Caco-2 (cell line): Measurements from ENCODE around the gene GJA5. TPM values are rescaled to one million over a fixed set of nuclear protein-coding genes. Genes with fewer than 3 reads are reported as not detected.

Experiments
- BruUV-seq: library from RNA; stranded (reverse); fragments of 400-500 nt; replicated peaks from 2 replicates; lab custom pipeline; 2021; lab: Mats Ljungman, UMichigan
- CTCF ChIA-PET: fragments of 300-600 bp; sonication (Branson Sonifier 250); formaldehyde crosslinking; loops from one replicate; lab custom pipeline; 2022; ENCODE audit warnings: antibody characterized with exemption; lab: Charles Lee
- POLR2A ChIA-PET: fragments of 300-600 bp; sonication (Branson Sonifier 250); formaldehyde crosslinking; loops from one replicate; lab custom pipeline; 2022; ENCODE audit warnings: antibody characterized with exemption; lab: Charles Lee
- DNase-seq, 2 experiments: peaks; one replicate each; pipeline versions ENCODE4 v3.0.0 to v3.0.0-alpha.2; 2020 to 2022
- H3K27me3 ChIP-seq: replicated peaks from 2 replicates; pipeline ENCODE4 v1.6.0; 2011; ENCODE audit warnings: low read length; ENCODE audit not compliant: control insufficient read depth, insufficient read depth
- H3K36me3 ChIP-seq: 2 replicates; pipeline ENCODE4 v1.5.1; 2011; ENCODE audit warnings: low read length; ENCODE audit not compliant: control insufficient read depth, insufficient read depth
- H3K4me1 ChIP-seq: fragments of 250-450 bp; sonication (Bioruptor Pico); 2 replicates; pipeline ENCODE4 v1.5.1; 2020; ENCODE audit warnings: mild to moderate bottlenecking
- H3K4me3 ChIP-seq: 2 replicates; pipeline ENCODE4 v1.5.1; 2011; ENCODE audit warnings: low read depth, mild to moderate bottlenecking, control low read depth, low read length
- H3K9me3 ChIP-seq: fragments of 250-450 bp; sonication (Bioruptor Pico); 2 replicates; pipeline ENCODE4 v1.5.1; 2020; ENCODE audit warnings: mild to moderate bottlenecking, moderate library complexity
- H3K27ac Mint-ChIP-seq: one replicate; pipeline ENCODE4 v1.8.0; 2022; ENCODE audit warnings: mixed read lengths; ENCODE audit not compliant: unreplicated experiment
- H3K27me3 Mint-ChIP-seq: one replicate; pipeline ENCODE4 v1.8.0; 2022; ENCODE audit warnings: mixed read lengths; ENCODE audit not compliant: insufficient read depth, unreplicated experiment
- H3K36me3 Mint-ChIP-seq: one replicate; pipeline ENCODE4 v1.8.0; 2022; ENCODE audit warnings: mild to moderate bottlenecking, mixed read lengths; ENCODE audit not compliant: insufficient read depth, unreplicated experiment
- H3K4me1 Mint-ChIP-seq: one replicate; pipeline ENCODE4 v1.8.0; 2022; ENCODE audit warnings: low read depth, mixed read lengths; ENCODE audit not compliant: unreplicated experiment
- H3K4me3 Mint-ChIP-seq: one replicate; pipeline ENCODE4 v1.8.0; 2022; ENCODE audit warnings: mild to moderate bottlenecking, moderate library complexity, mixed read lengths; ENCODE audit not compliant: unreplicated experiment
- H3K9me3 Mint-ChIP-seq: one replicate; pipeline ENCODE4 v1.8.0; 2022; ENCODE audit warnings: mixed read lengths; ENCODE audit not compliant: unreplicated experiment
- CTCF ChIP-seq, 2 experiments: fragments of 200-600 bp in 1 of 2; IDR thresholded peaks; 1 replicate in 1 of 2; 2 replicates in 1 of 2; pipeline versions ENCODE4 v1.5.1 to v1.8.0; 2011 to 2022; ENCODE audit warnings: antibody characterized with exemption in 1 of 2, control low read depth in 1 of 2, inconsistent platforms in 1 of 2, low read depth in 1 of 2, low read length in 1 of 2, mild to moderate bottlenecking in 1 of 2, moderate library complexity in 1 of 2; ENCODE audit not compliant: insufficient read depth in 1 of 2, severe bottlenecking in 1 of 2, unreplicated experiment in 1 of 2
- intact Hi-C: fragments of 100-400 bp; cut with micrococcal nuclease; formaldehyde crosslinking; loops from one replicate; pipeline ENCODE4 v1.10.0; 2022; ENCODE audit not compliant: unreplicated experiment
- total RNA-seq: library from RNA; stranded (reverse); gene quantifications from 2 replicates; pipeline ENCODE4 v1.2.3, GENCODE V29; 2022

Gene GJA5
- total RNA-seq, 1 experiment from 2014 or later, result 0.75 TPM

DNA sequence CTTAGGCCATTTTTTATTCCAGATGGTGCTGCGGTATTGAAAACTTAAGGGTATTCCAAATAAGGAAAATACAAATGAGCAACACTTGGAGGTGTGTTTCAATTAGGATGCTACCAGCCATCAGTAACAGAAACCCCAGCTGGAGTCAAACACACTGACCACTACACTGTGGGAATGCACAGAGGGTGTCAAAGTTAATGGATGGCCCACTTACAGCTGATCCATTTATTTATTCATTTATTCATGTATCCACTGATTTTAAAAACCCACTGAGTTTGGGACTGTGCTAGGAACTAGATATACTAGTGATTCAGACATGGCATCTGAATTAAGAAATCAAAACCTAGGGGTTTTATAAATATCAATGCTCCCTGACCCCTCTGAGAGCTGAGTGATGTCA lies 24.5 kb upstream of the GJA5 start:
- Mint-ChIP-seq H3K4me1 (no peaks in the 10 kb centered on the region), H3K27ac (no peak overlapping the region), H3K36me3 (no peaks in the 10 kb centered on the region), H3K4me3 (no peak overlapping the region), H3K9me3 (no peaks in the 10 kb centered on the region), H3K27me3 (no peaks in the 10 kb centered on the region)
- H3K4me1 ChIP-seq, result no peaks in the 10 kb centered on the region
- ChIA-PET POLR2A (no interaction called here), CTCF (no interaction called here)
- no peaks in the 10 kb centered on the region for H3K9me3 ChIP-seq
- no peak overlapping the region for H3K4me3 ChIP-seq
- TF ChIP-seq CTCF (IDR thresholded peaks at IDR 0.05; ENCODE audit: insufficient read depth in 1 of 2, low read depth in 1 of 2, low read length in 1 of 2, severe bottlenecking in 1 of 2, unreplicated experiment in 1 of 2), result no peak
- H3K27me3 ChIP-seq, result no peaks in the 10 kb centered on the region
- H3K36me3 ChIP-seq, result no peaks in the 10 kb centered on the region
- intact Hi-C loops, result no loop called here
- BruUV-seq, result no TSS peak
- DNase-seq, result no peak

- Histone ChIP-seq H3K4me3 (no peak overlapping the region), H3K4me1 (no peaks in the 10 kb centered on the region), H3K27me3 (no peaks in the 10 kb centered on the region), H3K36me3 (no peaks in the 10 kb centered on the region), H3K9me3 (no peaks in the 10 kb centered on the region)
- no TSS peak for BruUV-seq
- H3K9me3 Mint-ChIP-seq, result no peaks in the 10 kb centered on the region
- H3K36me3 Mint-ChIP-seq, result no peaks in the 10 kb centered on the region
- no peak overlapping the region for H3K27ac Mint-ChIP-seq
- no peak for DNase-seq
- no peak overlapping the region for H3K4me3 Mint-ChIP-seq
- intact Hi-C loops, result no loop called here
- no peak for TF ChIP-seq CTCF (IDR thresholded peaks at IDR 0.05; ENCODE audit: insufficient read depth in 1 of 2, low read depth in 1 of 2, low read length in 1 of 2, severe bottlenecking in 1 of 2, unreplicated experiment in 1 of 2)
- ChIA-PET CTCF (no interaction called here), POLR2A (no interaction called here)
- no peaks in the 10 kb centered on the region for H3K4me1 Mint-ChIP-seq
- no peaks in the 10 kb centered on the region for H3K27me3 Mint-ChIP-seq
Measured at GRCh38 chr1:147781056-147781471, 20.7 kb upstream of the GJA5 start.

- no peaks in the 10 kb centered on the region for H3K27me3 ChIP-seq
- H3K9me3 ChIP-seq, result no peaks in the 10 kb centered on the region
- Mint-ChIP-seq H3K4me3 (no peak overlapping the region), H3K27me3 (no peaks in the 10 kb centered on the region), H3K27ac (no peak overlapping the region), H3K36me3 (no peaks in the 10 kb centered on the region), H3K4me1 (no peaks in the 10 kb centered on the region), H3K9me3 (no peaks in the 10 kb centered on the region)
- no peak for DNase-seq
- H3K36me3 ChIP-seq, result no peaks in the 10 kb centered on the region
- ChIA-PET CTCF (no interaction called here), POLR2A (no interaction called here)
- H3K4me3 ChIP-seq, result no peak overlapping the region
- intact Hi-C loops, result no loop called here
- no peaks in the 10 kb centered on the region for H3K4me1 ChIP-seq
- BruUV-seq, result no TSS peak
- no peak for TF ChIP-seq CTCF (IDR thresholded peaks at IDR 0.05; ENCODE audit: insufficient read depth in 1 of 2, low read depth in 1 of 2, low read length in 1 of 2, severe bottlenecking in 1 of 2, unreplicated experiment in 1 of 2)
Measured at GRCh38 chr1:147777694-147778093, 17.3 kb upstream of the GJA5 start.
